IMR-90 (cell line): Measurements from ENCODE around the gene TARS3.
"Not testable (repeated sequence)": the region's sequence is repeated elsewhere in the genome, so short reads cannot be mapped to it uniquely, and the experiment has no call there.

ENCODE experiments used
- BHLHE40 ChIP-seq: fragments of 150-350 bp; IDR thresholded peaks from 2 replicates; pipeline ENCODE4 v1.6.1; 2016; ENCODE audit warnings: mild to moderate bottlenecking, low read depth, low read length
- FOS ChIP-seq: fragments of 150-350 bp; IDR thresholded peaks from 2 replicates; pipeline ENCODE4 v1.6.1; 2016; ENCODE audit warnings: low read depth, low read length
- MAFK ChIP-seq: IDR thresholded peaks from 2 replicates; pipeline ENCODE4 v1.6.1; 2012; ENCODE audit warnings: low read depth, low read length, improper control_type of control experiment
- MXI1 ChIP-seq: IDR thresholded peaks from 2 replicates; pipeline ENCODE4 v1.6.1; 2012; ENCODE audit warnings: low read depth, mild to moderate bottlenecking, low read length, moderate library complexity, borderline replicate concordance
- POLR2A ChIP-seq: IDR thresholded peaks from 2 replicates; pipeline ENCODE4 v1.6.1; 2012; ENCODE audit warnings: mild to moderate bottlenecking, low read depth, low read length
- RAD21 ChIP-seq: IDR thresholded peaks from 2 replicates; pipeline ENCODE4 v1.6.1; 2012; ENCODE audit warnings: low read length, improper control_type of control experiment
- RFX5 ChIP-seq: IDR thresholded peaks from 2 replicates; pipeline ENCODE4 v1.8.0; 2012; ENCODE audit warnings: low read depth, mild to moderate bottlenecking, low read length, moderate library complexity
- TF ChIP-seq, protein P1 (sequence below): conservative IDR thresholded peaks from 2 replicates; pipeline ENCODE4 v1.5.1; 2012; ENCODE audit warnings: mild to moderate bottlenecking, low read depth, low read length, improper control_type of control experiment

DNA sequence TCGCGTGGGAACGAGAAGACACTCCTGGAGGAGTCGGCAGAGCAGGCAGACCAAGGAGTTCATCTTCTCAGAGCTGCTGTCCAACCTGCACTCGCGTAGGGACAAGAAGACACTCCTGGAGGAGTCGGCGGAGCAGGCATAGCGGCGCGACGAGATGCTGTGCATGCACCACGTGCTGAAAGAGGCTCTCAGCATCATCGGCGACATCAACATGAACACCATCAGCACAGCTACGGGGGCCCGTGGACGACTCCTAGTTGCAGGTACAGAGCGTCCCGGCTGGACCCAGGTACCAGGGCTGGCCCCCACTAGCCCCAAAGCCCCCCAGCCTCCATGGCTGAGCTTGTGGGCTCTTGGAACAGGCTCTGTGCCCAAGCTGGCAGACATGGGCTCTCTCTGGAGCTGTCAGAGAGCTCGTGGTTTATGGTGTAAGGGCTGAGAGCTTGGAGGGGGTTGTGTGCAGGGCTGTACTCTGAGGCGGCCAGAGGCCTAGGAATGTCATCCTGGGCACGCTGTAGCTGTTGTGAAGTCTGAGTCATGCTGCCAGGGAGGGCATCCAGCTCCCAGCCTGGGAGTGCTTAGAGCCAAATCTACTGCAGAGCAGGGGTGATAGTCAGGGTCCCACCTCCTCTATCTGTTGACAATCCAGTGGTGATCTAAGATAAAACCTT lies 40.5 kb upstream of the TARS3 start:
- TF ChIP-seq, protein P1, sequence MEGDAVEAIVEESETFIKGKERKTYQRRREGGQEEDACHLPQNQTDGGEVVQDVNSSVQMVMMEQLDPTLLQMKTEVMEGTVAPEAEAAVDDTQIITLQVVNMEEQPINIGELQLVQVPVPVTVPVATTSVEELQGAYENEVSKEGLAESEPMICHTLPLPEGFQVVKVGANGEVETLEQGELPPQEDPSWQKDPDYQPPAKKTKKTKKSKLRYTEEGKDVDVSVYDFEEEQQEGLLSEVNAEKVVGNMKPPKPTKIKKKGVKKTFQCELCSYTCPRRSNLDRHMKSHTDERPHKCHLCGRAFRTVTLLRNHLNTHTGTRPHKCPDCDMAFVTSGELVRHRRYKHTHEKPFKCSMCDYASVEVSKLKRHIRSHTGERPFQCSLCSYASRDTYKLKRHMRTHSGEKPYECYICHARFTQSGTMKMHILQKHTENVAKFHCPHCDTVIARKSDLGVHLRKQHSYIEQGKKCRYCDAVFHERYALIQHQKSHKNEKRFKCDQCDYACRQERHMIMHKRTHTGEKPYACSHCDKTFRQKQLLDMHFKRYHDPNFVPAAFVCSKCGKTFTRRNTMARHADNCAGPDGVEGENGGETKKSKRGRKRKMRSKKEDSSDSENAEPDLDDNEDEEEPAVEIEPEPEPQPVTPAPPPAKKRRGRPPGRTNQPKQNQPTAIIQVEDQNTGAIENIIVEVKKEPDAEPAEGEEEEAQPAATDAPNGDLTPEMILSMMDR: not testable (repeated sequence)
- TF ChIP-seq RAD21, POLR2A, FOS, BHLHE40, MAFK, MXI1, RFX5: not testable (repeated sequence)
